ENCODE measurements around the gene ARSB.
"Not testable (repeated sequence)": the region's sequence is repeated elsewhere in the genome, so short reads cannot be mapped to it uniquely, and the experiment has no call there.

The ARSB gene

DNA sequence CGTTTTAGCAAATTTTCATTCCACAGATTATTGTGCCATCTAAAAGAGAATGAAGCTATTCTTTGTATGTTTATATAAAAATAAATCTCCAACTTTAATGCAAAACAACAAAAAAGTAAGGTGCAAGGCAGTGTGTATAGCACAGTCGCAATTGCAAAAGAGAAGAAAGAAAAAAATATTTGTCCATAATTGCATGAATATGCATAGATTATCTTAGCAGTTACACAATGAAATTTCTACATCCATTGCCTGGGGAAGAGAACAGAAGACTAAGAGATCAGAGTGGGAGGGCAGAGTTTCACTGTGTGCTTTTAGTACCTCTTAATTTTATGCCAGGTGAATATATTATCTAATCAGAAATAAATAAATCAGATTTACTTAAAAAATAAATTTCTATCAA lies 250.2 kb downstream of the ARSB start:
- H3K36me3 ChIP-seq (replicated peaks) = no peaks in the 10 kb centered on the region
- H3K27ac ChIP-seq = no peak overlapping the region
- TF ChIP-seq, protein P1, sequence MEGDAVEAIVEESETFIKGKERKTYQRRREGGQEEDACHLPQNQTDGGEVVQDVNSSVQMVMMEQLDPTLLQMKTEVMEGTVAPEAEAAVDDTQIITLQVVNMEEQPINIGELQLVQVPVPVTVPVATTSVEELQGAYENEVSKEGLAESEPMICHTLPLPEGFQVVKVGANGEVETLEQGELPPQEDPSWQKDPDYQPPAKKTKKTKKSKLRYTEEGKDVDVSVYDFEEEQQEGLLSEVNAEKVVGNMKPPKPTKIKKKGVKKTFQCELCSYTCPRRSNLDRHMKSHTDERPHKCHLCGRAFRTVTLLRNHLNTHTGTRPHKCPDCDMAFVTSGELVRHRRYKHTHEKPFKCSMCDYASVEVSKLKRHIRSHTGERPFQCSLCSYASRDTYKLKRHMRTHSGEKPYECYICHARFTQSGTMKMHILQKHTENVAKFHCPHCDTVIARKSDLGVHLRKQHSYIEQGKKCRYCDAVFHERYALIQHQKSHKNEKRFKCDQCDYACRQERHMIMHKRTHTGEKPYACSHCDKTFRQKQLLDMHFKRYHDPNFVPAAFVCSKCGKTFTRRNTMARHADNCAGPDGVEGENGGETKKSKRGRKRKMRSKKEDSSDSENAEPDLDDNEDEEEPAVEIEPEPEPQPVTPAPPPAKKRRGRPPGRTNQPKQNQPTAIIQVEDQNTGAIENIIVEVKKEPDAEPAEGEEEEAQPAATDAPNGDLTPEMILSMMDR (IDR thresholded peaks at IDR 0.05; ENCODE audit: low read depth, low read length, missing control alignments) = no peak
- H3K4me3 ChIP-seq (ENCODE audit: low read depth, low read length) = no peak overlapping the region
- in situ Hi-C loops (cut with HindIII; ENCODE audit: low pct_ligation_motif_present, low sequenced_read_pairs) = no loop called here
- no peaks in the 10 kb centered on the region for H3K27me3 ChIP-seq (replicated peaks)
- no peak for DNase-seq

DNA sequence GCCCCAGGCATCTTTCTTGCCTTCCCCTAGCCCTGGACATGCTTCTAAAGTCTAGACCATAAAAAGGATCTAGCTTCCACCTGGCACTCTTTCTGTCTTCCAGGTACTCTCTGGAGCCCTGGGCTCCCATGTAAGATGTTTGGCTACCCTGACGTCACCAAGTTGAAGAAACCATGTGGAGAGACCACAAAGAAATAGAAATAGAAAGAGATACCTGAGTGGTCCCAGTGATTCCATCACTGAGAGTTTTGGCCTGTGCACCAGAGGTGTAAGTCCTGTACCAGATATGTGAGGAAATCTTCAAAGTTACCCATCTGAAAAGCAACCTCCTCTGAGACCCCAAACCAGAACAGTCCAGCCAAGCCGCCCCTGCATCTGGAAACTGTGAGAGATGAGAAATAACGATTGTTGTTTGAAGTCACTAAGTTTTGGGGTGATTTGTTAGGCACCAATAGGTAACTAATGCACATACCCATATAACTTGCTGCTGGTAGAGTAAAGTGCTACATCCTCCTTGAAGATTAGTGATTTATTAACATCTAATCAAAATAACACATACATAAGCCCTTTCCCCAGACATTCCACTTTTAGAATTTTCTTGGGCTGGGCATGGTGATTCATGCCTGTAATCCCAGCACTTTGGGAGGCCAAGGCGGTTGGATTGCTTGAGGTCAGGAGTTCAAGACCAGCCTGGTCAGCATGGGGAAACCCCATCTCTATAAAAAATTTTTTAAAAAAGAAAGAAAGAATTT lies 250.8 kb downstream of the ARSB start:
- in situ Hi-C loops (cut with HindIII; ENCODE audit: low pct_ligation_motif_present, low sequenced_read_pairs) = no loop called here

DNA sequence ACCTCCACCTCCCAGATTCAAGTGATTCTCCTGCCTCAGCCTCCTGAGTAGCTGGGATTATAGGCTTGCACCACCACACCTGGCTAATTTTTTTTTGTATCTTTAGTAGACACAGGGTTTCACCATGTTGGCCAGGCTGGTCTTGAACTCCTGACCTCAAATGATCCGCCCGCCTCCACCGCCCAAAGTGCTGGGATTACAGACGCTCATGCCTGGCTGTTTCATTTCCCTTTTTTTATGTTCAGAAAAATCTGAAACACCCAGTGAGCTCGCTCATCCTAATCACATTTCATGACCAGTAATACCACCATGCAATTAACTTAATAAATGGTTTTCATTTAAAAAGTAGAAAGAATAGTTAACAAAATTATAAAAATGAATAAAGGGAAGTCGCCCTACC lies 252.4 kb downstream of the ARSB start:
- DNase-seq; in situ Hi-C loops (cut with HindIII; ENCODE audit: low pct_ligation_motif_present, low sequenced_read_pairs); H3K27ac ChIP-seq; H3K4me3 ChIP-seq (ENCODE audit: low read depth, low read length); H3K27me3 ChIP-seq (replicated peaks); H3K36me3 ChIP-seq (replicated peaks): not testable (repeated sequence)

More for the DNA sequence above, 250.8 kb downstream of the ARSB start:
- H3K27me3 ChIP-seq (replicated peaks) = no peaks in the 10 kb centered on the region
- no peak overlapping the region for H3K4me3 ChIP-seq (ENCODE audit: low read depth, low read length)
- H3K36me3 ChIP-seq (replicated peaks) = no peaks in the 10 kb centered on the region
- TF ChIP-seq, protein P1 (IDR thresholded peaks at IDR 0.05; ENCODE audit: low read depth, low read length, missing control alignments) = no peak
- DNase-seq = no peak
- H3K27ac ChIP-seq = no peak overlapping the region

DNA sequence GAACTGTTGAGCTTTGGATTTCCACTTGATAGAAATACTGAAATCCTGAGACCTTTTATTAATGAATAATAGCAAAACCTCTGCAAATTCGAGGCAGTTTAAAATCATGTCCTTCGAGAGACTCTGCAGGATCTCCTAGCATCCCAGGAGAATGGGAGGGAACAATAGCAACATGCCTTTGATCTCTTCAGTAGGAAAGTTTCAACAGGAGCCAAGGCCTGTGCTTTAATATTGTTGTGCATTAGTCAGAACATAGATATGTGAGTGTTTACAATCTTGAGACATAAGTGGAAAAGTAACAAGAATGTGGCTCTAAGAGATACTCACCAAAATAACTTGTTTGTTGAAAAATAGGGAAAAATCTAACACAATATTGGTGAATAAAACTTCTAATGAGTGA lies 253.2 kb downstream of the ARSB start:
- no peak for DNase-seq
- in situ Hi-C loops (cut with HindIII; ENCODE audit: low pct_ligation_motif_present, low sequenced_read_pairs) = no loop called here

DNA sequence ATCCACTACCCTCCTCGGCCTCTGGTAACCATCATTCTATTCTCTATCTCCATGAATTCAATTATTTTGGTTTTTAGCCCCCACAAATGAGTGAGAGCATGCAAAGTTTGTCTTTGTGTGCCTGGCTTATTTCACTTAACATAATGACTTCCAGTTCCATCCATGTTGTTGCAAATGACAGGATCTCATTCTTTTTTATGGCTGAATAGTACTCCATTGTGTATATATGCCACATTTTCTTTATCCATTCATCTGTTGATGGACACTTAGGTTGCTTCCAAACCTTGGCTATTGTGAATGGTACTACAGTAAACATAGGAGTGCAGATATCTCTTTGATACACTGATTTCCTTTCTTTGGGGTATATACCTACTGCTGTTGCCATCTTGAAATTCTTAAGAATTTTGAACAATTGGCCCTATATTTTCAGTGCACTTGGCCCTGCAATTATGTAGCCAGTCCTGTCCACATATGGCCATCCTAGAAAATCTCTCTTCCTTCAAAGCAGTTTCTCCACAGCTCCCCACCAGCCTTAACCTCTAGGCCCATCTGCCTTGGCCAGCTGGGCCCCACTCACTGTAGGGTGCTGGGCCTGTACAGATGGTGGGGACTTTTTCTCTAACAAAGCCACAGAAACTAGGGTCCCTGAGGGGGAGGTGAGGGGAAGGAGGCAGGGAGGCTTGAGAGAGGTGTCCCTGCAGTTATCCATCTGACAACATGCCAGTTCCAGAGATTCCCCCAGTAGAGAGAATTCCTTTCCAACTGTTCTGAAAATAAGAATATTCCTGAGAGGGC lies 254.6 kb downstream of the ARSB start:
- no peak for DNase-seq
- Histone ChIP-seq H3K27ac (no peak overlapping the region), H3K4me3 (ENCODE audit: low read depth, low read length) (no peak overlapping the region), H3K27me3 (replicated peaks) (no peaks in the 10 kb centered on the region), H3K36me3 (replicated peaks) (no peaks in the 10 kb centered on the region)
- in situ Hi-C loops (cut with HindIII; ENCODE audit: low pct_ligation_motif_present, low sequenced_read_pairs) = no loop called here
- TF ChIP-seq, protein P1 (IDR thresholded peaks at IDR 0.05; ENCODE audit: low read depth, low read length, missing control alignments) = no peak

More for the DNA sequence above, 253.2 kb downstream of the ARSB start:
- Histone ChIP-seq H3K36me3 (replicated peaks) (no peaks in the 10 kb centered on the region), H3K27ac (no peak overlapping the region), H3K27me3 (replicated peaks) (no peaks in the 10 kb centered on the region), H3K4me3 (ENCODE audit: low read depth, low read length) (no peak overlapping the region)
- TF ChIP-seq, protein P1 (IDR thresholded peaks at IDR 0.05; ENCODE audit: low read depth, low read length, missing control alignments) = no peak

All from brain microvascular endothelial cell (primary cell).